ENCODE data around the gene PRIM2.
"Not testable (repeated sequence)": the region's sequence is repeated elsewhere in the genome, so short reads cannot be mapped to it uniquely, and the experiment has no call there.

GRCh38 chr6:57537916-57538315 is 220.5 kb downstream of the PRIM2 start:
- TF ChIP-seq MAX (IDR thresholded peaks at IDR 0.05); POLR2A (IDR thresholded peaks at IDR 0.05; ENCODE audit: borderline replicate concordance, extremely low read depth, insufficient read depth, insufficient read length); EGR1 (IDR thresholded peaks at IDR 0.05; ENCODE audit: low read depth); EZH2 (IDR thresholded peaks at IDR 0.05): not testable (repeated sequence)

Measured in HCT116 (cell line).